Natural killer cell (primary cell): ENCODE data around the gene CD79A. TPM values are rescaled to one million over a fixed set of nuclear protein-coding genes. Genes with fewer than 3 reads are reported as not detected.

ENCODE experiments used
- ATAC-seq, 3 donors: fragments of 150-1000 bp in 2 of 3; fragments of 200-7000 bp in 1 of 3; cut with Tn5 transposase; 1 replicate in 1 of 3; 2 replicates in 2 of 3; pipeline ENCODE4 v1.10.0; 2021; ENCODE audit warnings: mild to moderate bottlenecking in 2 of 3, moderate library complexity in 2 of 3
- DNase-seq, 2 donors: peaks; one replicate each; pipeline versions ENCODE4 v3.0.0 to v3.0.0-alpha.2; 2013 to 2021; ENCODE audit warnings: mixed read lengths in 1 of 2
- H3K27ac ChIP-seq: one replicate; pipeline ENCODE4 v1.5.1; 2013; ENCODE audit warnings: mild to moderate bottlenecking, low read length
- H3K27me3 ChIP-seq: one replicate; pipeline ENCODE4 v1.6.1; 2013; ENCODE audit warnings: low read length; ENCODE audit not compliant: control insufficient read depth, insufficient read depth
- H3K36me3 ChIP-seq: one replicate; pipeline ENCODE4 v1.6.1; 2013; ENCODE audit warnings: low read length; ENCODE audit not compliant: control insufficient read depth, insufficient read depth
- H3K4me1 ChIP-seq: one replicate; pipeline ENCODE4 v1.6.1; 2013; ENCODE audit warnings: low read length; ENCODE audit not compliant: control insufficient read depth, insufficient read depth
- H3K4me3 ChIP-seq: one replicate; pipeline ENCODE4 v1.5.1; 2013; ENCODE audit warnings: low read length
- H3K9me3 ChIP-seq: one replicate; pipeline ENCODE4 v1.6.1; 2013; ENCODE audit warnings: low read length; ENCODE audit not compliant: control insufficient read depth, insufficient read depth
- H3K27ac Mint-ChIP-seq, 2 donors: one replicate each; pipeline ENCODE4 v1.8.0; 2022; ENCODE audit warnings: mild to moderate bottlenecking in 2 of 2, mixed read lengths in 2 of 2, moderate library complexity in 1 of 2
- H3K27me3 Mint-ChIP-seq, 2 donors: one replicate each; pipeline ENCODE4 v1.8.0; 2022; ENCODE audit warnings: low read depth in 2 of 2, mixed read lengths in 2 of 2
- H3K36me3 Mint-ChIP-seq: one replicate; pipeline ENCODE4 v1.8.0; 2022; ENCODE audit warnings: mixed read lengths
- H3K4me1 Mint-ChIP-seq, 2 donors: one replicate each; pipeline ENCODE4 v1.8.0; 2022; ENCODE audit warnings: mixed read lengths in 2 of 2
- H3K4me3 Mint-ChIP-seq: one replicate; pipeline ENCODE4 v1.8.0; 2022; ENCODE audit warnings: mild to moderate bottlenecking, moderate library complexity, mixed read lengths
- H3K9me3 Mint-ChIP-seq, 2 donors: one replicate each; pipeline ENCODE4 v1.8.0; 2022; ENCODE audit warnings: mixed read lengths in 2 of 2
- CTCF ChIP-seq: fragments of 200-600 bp; IDR thresholded peaks from one replicate; pipeline ENCODE4 v1.8.0; 2022; ENCODE audit warnings: antibody characterized with exemption
- WGBS: methylation state at CpG from one replicate; pipeline ENCODE4 v1.1.7; 2013; ENCODE audit warnings: missing lambda C conversion rate; ENCODE audit not compliant: insufficient coverage; 5-methylcytosine and 5-hydroxymethylcytosine counted together
- intact Hi-C: fragments of 100-400 bp; cut with micrococcal nuclease; formaldehyde crosslinking; loops from one replicate; pipeline ENCODE4 v1.14.2; 2022
- total RNA-seq, 4 donors: library from RNA; stranded (reverse); fragments of 120-200 nt in 1 of 4; gene quantifications; one replicate each; pipeline versions ENCODE4 v1.2.3 to v1.2.4, GENCODE V29; 2013 to 2022

The CD79A gene
- total RNA-seq, 3 donors from 2014 or later (not counting 1 experiment from before 2014, with no cell fraction given) = 5.6 to 35.5 (median 6.0) TPM

GRCh38 chr19:41926763-41927496, 49.9 kb downstream of the CD79A start:
- Histone ChIP-seq H3K27me3 (peaks cover 49% of the 10 kb centered on the region), H3K36me3 (no peaks in the 10 kb centered on the region), H3K27ac (no peak overlapping the region), H3K4me3 (no peak overlapping the region), H3K4me1 (peaks cover 40% of the 10 kb centered on the region), H3K9me3 (no peaks in the 10 kb centered on the region)
- no peak for DNase-seq
- intact Hi-C loops = no loop called here
- Mint-ChIP-seq H3K36me3 (no peaks in the 10 kb centered on the region), H3K4me1 (peaks cover 25 to 39% of the 10 kb centered on the region in 2 donors), H3K27me3 (peaks cover 12 to 16% of the 10 kb centered on the region in 2 donors), H3K27ac (no peak overlapping the region), H3K4me3 (no peak overlapping the region), H3K9me3 (no peaks in the 10 kb centered on the region)
- ATAC-seq = no peak
- WGBS = 73% methylated on average over 16 of the region's 16 CpGs
- TF ChIP-seq CTCF = no peak

DNA sequence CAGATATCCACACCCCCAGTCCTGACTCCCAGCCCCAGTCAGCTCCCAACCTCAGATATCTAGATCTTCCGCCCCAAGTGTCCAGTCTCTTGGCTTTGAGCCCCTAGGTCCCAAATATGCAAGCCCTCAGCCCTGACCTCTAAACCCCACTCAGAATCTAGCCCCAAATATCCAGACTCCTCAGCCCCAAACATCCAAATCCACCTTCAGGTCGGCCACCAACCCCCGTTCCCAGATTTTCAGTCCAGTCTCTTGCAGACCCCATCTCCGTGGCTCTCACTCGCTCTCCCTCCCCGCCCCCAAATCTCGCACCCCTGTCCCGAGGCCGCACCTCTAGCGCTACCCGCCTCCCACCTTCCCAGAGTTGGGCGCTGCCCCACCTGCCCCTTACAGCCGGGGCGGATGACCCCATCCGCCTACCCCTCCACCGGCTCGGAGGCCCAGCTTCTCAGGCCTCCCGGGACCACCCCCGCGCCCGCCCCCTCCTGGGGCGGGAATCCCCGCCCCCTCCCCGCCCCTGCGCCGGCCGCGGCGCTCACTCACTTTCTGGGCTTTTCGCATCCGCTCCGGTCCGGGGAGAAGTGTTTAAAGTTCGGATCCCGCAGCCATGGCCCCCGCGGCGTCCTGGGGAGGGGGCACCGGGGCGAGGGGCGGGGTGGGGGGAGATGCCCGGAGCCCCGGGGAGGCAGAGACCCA, 50.6 kb downstream of the CD79A start:
- 6% methylated on average over 35 of the region's 43 CpGs for WGBS
- H3K27me3 Mint-ChIP-seq = peaks cover 7 to 13% of the 10 kb centered on the region in 2 donors
- Histone ChIP-seq H3K4me1 (peaks cover 40% of the 10 kb centered on the region), H3K9me3 (no peaks in the 10 kb centered on the region), H3K36me3 (no peaks in the 10 kb centered on the region), H3K4me3 (peak overlapping the region; percentile 48), H3K27me3 (peaks cover 42% of the 10 kb centered on the region), H3K27ac (peak overlapping the region; percentile 20)
- ATAC-seq (peak; percentile 45 to 58 (median 55)), DNase-seq (peak in 1 of 2 donors; percentile 62)
- H3K9me3 Mint-ChIP-seq = no peaks in the 10 kb centered on the region
- peak overlapping the region; percentile 92 for H3K4me3 Mint-ChIP-seq
- H3K27ac Mint-ChIP-seq = peak overlapping the region in 1 of 2 donors; percentile 24
- intact Hi-C loops = no loop called here
- H3K36me3 Mint-ChIP-seq = no peaks in the 10 kb centered on the region
- no peak for TF ChIP-seq CTCF
- H3K4me1 Mint-ChIP-seq = peaks cover 20 to 37% of the 10 kb centered on the region in 2 donors

GRCh38 chr19:41928221-41928683, 51.2 kb downstream of the CD79A start, which contains the start of gene ERFL:
Gene ERFL (minus strand): TSS chr19:41928449. CDS start chr19:41912919, 15,530 bp downstream.
- Mint-ChIP-seq H3K9me3 (no peaks in the 10 kb centered on the region), H3K27ac (peak within 1 kb of the TSS; percentile 24 to 80), H3K27me3 (peaks cover 4 to 10% of the 10 kb centered on the region in 2 donors), H3K4me1 (peaks cover 21 to 39% of the 10 kb centered on the region in 2 donors), H3K36me3 (no peaks in the 10 kb centered on the region), H3K4me3 (peak within 1 kb of the TSS; percentile 92)
- no peaks in the 10 kb centered on the region for H3K36me3 ChIP-seq
- H3K27me3 ChIP-seq = peaks cover 39% of the 10 kb centered on the region
- no peaks in the 10 kb centered on the region for H3K9me3 ChIP-seq
- ATAC-seq (peak; percentile 4 to 49 (median 43)), DNase-seq (peak in 1 of 2 donors; percentile 59)
- peak within 1 kb of the TSS; percentile 20 for H3K27ac ChIP-seq
- intact Hi-C loops = no loop called here
- peak within 1 kb of the TSS; percentile 49 for H3K4me3 ChIP-seq
- peaks cover 40% of the 10 kb centered on the region for H3K4me1 ChIP-seq
- no peak for TF ChIP-seq CTCF
- WGBS = under 1% methylated on average over 49 of the region's 49 CpGs
